Sigmoid colon (tissue), 7 donors: ENCODE measurements around the gene RABL2B. TPM values are rescaled to one million over a fixed set of nuclear protein-coding genes. Genes with fewer than 3 reads are reported as not detected.

Source experiments
- DNase-seq: peaks from one replicate; pipeline ENCODE4 v3.0.0-alpha.2; 2019
- H3K27ac ChIP-seq, 4 donors: fragments of 200-600 bp; sonication (generic); one replicate each; pipeline ENCODE4 v1.5.1; 2016 to 2019; ENCODE audit warnings: mild to moderate bottlenecking in 1 of 4
- H3K27me3 ChIP-seq, 3 donors: fragments of 200-600 bp; sonication (generic); one replicate each; pipeline ENCODE4 v1.5.1; 2019; ENCODE audit warnings: mild to moderate bottlenecking in 1 of 3
- H3K36me3 ChIP-seq, 4 donors: fragments of 200-600 bp; sonication (generic); one replicate each; pipeline ENCODE4 v1.5.1; 2016 to 2019
- H3K4me1 ChIP-seq, 4 donors: fragments of 200-600 bp; sonication (generic); one replicate each; pipeline ENCODE4 v1.5.1; 2017 to 2019
- H3K4me3 ChIP-seq, 4 donors: fragments of 200-600 bp; sonication (generic); one replicate each; pipeline ENCODE4 v1.5.1; 2017 to 2019; ENCODE audit warnings: mild to moderate bottlenecking in 2 of 4, moderate library complexity in 1 of 4
- H3K9me3 ChIP-seq, 4 donors: fragments of 200-600 bp in 3 of 4; sonication (generic) in 3 of 4; one replicate each; pipeline versions ENCODE4 v1.5.1 to v1.6.1; 2013 to 2019
- EP300 ChIP-seq, 4 donors: sonication (generic); formaldehyde crosslinking; IDR thresholded peaks; one replicate each; pipeline ENCODE4 v1.6.1; 2017; ENCODE audit warnings: antibody characterized with exemption in 4 of 4
- POLR2A ChIP-seq, 2 donors: fragments of 450-650 bp; IDR thresholded peaks; one replicate each; pipeline ENCODE4 v1.6.1; 2016; ENCODE audit warnings: antibody characterized with exemption in 2 of 2, mild to moderate bottlenecking in 2 of 2, moderate library complexity in 2 of 2
- POLR2AphosphoS5 ChIP-seq, 4 donors: sonication (generic); formaldehyde crosslinking; IDR thresholded peaks; one replicate each; pipeline ENCODE4 v1.6.1; 2017; ENCODE audit warnings: antibody characterized with exemption in 4 of 4
- WGBS, 2 donors: extraction: QIAGEN DNeasy Blood & Tissue Kit; methylation state at CpG; one replicate each; pipeline ENCODE4 v1.1.7; 2013; 5-methylcytosine and 5-hydroxymethylcytosine counted together
- intact Hi-C: fragments of 100-400 bp; cut with DNase I; formaldehyde crosslinking; loops from one replicate; pipeline ENCODE4 v1.15.1; 2023
- polyA plus RNA-seq, 3 donors: library from polyadenylated mRNA; stranded (reverse); fragments of 200-250 nt; gene quantifications; one replicate each; pipeline ENCODE4 v1.2.3, GENCODE V29; 2013
- total RNA-seq, 4 donors: library from RNA; depleted of rRNA; stranded (reverse); fragments of >200 nt; gene quantifications; one replicate each; pipeline ENCODE4 v1.1.0, GENCODE V29; 2016
- TF ChIP-seq, protein P1 (sequence below), 4 experiments: fragments of 450-650 bp in 3 of 4; fragments of 200-600 bp in 1 of 4; IDR thresholded peaks; one replicate each; pipeline ENCODE4 v1.5.1; 2016 to 2019; ENCODE audit warnings: antibody characterized with exemption in 4 of 4, mild to moderate bottlenecking in 3 of 4, moderate library complexity in 2 of 4
- donor health status: healthy with polysubstance abuse.
- donor health status: Bipolar disorder and iron deficiency.
- donor health status: healthy.

The RABL2B gene
- total and polyA plus RNA-seq, 7 donors = 10.3 to 29.6 (median 14.5) TPM

DNA sequence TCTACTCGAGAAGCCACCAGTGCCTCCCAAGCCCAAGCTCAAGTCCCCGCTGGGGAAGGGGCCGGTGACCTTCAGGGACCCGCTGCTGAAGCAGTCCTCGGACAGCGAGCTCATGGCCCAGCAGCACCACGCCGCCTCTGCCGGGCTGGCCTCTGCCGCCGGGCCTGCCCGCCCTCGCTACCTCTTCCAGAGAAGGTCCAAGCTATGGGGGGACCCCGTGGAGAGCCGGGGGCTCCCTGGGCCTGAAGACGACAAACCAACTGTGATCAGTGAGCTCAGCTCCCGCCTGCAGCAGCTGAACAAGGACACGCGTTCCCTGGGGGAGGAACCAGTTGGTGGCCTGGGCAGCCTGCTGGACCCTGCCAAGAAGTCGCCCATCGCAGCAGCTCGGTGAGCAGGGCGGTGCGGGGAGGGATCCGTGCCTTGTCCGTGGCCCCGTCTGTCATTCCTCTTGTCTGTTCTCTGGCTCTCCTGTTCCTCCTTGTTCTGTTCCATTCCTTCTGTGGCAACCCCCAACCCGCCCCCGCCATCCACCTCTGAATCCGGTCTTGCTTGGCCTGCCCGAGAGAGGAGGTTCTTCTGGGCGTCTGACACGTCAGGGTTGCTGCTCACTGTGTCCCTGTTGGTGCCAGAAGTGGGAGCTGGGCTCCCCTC, 61.3 kb downstream of the RABL2B start:
- no peak for DNase-seq
- 94 to 95% methylated on average over 33 of the region's 33 CpGs for WGBS, 2 donors
- Histone ChIP-seq H3K4me1 (peaks cover 0 to 9% (median 4%) of the 10 kb centered on the region in 4 donors), H3K27me3 (peaks cover 9 to 33% (median 32%) of the 10 kb centered on the region in 3 donors), H3K36me3 (no peaks in the 10 kb centered on the region), H3K27ac (no peak overlapping the region), H3K4me3 (no peak overlapping the region), H3K9me3 (no peaks in the 10 kb centered on the region)
- TF ChIP-seq, protein P1, sequence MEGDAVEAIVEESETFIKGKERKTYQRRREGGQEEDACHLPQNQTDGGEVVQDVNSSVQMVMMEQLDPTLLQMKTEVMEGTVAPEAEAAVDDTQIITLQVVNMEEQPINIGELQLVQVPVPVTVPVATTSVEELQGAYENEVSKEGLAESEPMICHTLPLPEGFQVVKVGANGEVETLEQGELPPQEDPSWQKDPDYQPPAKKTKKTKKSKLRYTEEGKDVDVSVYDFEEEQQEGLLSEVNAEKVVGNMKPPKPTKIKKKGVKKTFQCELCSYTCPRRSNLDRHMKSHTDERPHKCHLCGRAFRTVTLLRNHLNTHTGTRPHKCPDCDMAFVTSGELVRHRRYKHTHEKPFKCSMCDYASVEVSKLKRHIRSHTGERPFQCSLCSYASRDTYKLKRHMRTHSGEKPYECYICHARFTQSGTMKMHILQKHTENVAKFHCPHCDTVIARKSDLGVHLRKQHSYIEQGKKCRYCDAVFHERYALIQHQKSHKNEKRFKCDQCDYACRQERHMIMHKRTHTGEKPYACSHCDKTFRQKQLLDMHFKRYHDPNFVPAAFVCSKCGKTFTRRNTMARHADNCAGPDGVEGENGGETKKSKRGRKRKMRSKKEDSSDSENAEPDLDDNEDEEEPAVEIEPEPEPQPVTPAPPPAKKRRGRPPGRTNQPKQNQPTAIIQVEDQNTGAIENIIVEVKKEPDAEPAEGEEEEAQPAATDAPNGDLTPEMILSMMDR (IDR thresholded peaks at IDR 0.05) = no peak
- TF ChIP-seq POLR2A (IDR thresholded peaks at IDR 0.05) (no peak), POLR2AphosphoS5 (IDR thresholded peaks at IDR 0.05) (no peak), EP300 (IDR thresholded peaks at IDR 0.05) (no peak)
- intact Hi-C loops = no loop called here

DNA sequence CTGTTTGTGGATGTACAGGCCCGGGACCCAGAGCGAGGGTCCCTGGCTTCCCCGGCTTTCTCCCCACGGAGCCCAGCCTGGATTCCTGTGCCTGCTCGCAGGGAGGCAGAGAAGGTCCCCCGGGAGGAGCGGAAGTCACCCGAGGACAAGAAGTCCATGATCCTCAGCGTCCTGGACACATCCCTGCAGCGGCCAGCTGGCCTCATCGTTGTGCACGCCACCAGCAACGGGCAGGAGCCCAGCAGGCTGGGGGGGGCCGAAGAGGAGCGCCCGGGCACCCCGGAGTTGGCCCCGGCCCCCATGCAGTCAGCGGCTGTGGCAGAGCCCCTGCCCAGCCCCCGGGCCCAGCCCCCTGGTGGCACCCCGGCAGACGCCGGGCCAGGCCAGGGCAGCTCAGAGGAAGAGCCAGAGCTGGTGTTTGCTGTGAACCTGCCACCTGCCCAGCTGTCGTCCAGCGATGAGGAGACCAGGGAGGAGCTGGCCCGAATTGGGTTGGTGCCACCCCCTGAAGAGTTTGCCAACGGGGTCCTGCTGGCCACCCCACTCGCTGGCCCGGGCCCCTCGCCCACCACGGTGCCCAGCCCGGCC, 62.1 kb downstream of the RABL2B start:
- H3K36me3 ChIP-seq = no peaks in the 10 kb centered on the region
- intact Hi-C loops = no loop called here
- WGBS, 2 donors = 90 to 93% methylated on average over 32 of the region's 32 CpGs
- H3K4me1 ChIP-seq = peaks cover 0 to 9% (median 4%) of the 10 kb centered on the region in 4 donors
- H3K27me3 ChIP-seq = peaks cover 9 to 33% (median 32%) of the 10 kb centered on the region in 3 donors
- H3K27ac ChIP-seq = no peak overlapping the region
- no peak for DNase-seq
- H3K4me3 ChIP-seq = no peak overlapping the region
- H3K9me3 ChIP-seq = no peaks in the 10 kb centered on the region
- TF ChIP-seq, protein P1 (IDR thresholded peaks at IDR 0.05) = no peak
- TF ChIP-seq POLR2AphosphoS5 (IDR thresholded peaks at IDR 0.05) (no peak), POLR2A (IDR thresholded peaks at IDR 0.05) (no peak), EP300 (IDR thresholded peaks at IDR 0.05) (no peak)

DNA sequence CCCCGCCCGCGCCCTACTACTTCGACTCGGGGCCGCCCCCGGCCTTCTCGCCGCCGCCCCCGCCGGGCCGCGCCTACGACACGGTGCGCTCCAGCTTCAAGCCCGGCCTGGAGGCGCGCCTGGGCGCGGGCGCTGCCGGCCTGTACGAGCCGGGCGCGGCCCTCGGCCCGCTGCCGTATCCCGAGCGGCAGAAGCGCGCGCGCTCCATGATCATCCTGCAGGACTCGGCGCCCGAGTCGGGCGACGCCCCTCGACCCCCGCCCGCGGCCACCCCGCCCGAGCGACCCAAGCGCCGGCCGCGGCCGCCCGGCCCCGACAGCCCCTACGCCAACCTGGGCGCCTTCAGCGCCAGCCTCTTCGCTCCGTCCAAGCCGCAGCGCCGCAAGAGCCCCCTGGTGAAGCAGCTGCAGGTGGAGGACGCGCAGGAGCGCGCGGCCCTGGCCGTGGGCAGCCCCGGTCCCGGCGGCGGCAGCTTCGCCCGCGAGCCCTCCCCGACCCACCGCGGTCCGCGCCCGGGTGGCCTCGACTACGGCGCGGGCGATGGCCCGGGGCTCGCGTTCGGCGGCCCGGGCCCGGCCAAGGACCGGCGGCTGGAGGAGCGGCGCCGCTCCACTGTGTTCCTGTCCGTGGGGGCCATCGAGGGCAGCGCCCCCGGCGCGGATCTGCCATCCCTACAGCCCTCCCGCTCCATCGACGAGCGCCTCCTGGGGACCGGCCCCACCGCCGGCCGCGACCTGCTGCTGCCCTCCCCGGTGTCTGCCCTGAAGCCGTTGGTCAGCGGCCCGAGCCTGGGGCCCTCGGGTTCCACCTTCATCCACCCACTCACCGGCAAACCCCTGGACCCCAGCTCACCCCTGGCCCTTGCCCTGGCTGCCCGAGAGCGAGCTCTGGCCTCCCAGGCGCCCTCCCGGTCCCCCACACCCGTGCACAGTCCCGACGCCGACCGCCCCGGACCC, 62.9 kb downstream of the RABL2B start:
- intact Hi-C loops = no loop called here
- Histone ChIP-seq H3K4me3 (no peak overlapping the region), H3K4me1 (peaks cover 0 to 9% (median 4%) of the 10 kb centered on the region in 4 donors), H3K27me3 (peaks cover 9 to 33% (median 32%) of the 10 kb centered on the region in 3 donors), H3K36me3 (no peaks in the 10 kb centered on the region), H3K9me3 (no peaks in the 10 kb centered on the region), H3K27ac (no peak overlapping the region)
- TF ChIP-seq, protein P1 (IDR thresholded peaks at IDR 0.05) = no peak
- TF ChIP-seq EP300 (IDR thresholded peaks at IDR 0.05) = no peak
- no peak for TF ChIP-seq POLR2AphosphoS5 (IDR thresholded peaks at IDR 0.05)
- TF ChIP-seq POLR2A (IDR thresholded peaks at IDR 0.05) = no peak
- no peak for DNase-seq
- WGBS, 2 donors = 27 to 66% methylated on average over 132 of the region's 132 CpGs

DNA sequence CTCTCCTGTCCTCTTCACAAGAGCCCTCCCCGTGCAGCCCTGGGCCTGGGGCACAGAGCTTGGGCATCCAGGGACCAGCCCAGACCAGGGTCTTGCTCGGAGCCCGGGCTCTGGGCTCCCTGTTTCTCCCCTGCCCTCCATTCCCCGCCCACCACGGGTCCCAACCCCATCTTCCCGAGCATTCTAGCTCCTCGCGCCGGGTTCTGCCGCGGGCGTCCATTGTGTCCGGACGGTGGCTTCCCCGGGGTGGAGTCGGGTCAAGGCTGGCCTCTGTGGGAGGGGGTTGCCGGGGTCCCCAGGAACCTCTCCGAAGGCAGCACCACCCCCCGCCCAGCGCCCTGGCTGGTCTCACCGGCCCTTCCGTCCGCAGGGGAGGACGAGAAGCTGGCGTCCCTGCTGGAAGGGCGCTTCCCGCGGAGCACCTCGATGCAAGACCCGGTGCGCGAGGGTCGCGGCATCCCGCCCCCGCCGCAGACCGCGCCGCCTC, 63.6 kb downstream of the RABL2B start:
- intact Hi-C loops = no loop called here
- Histone ChIP-seq H3K4me1 (peaks cover 0 to 9% (median 4%) of the 10 kb centered on the region in 4 donors), H3K4me3 (no peak overlapping the region), H3K36me3 (no peaks in the 10 kb centered on the region), H3K27ac (no peak overlapping the region), H3K9me3 (no peaks in the 10 kb centered on the region), H3K27me3 (peaks cover 9 to 33% (median 32%) of the 10 kb centered on the region in 3 donors)
- WGBS, 2 donors = 39 to 73% methylated on average over 40 of the region's 40 CpGs
- no peak for TF ChIP-seq POLR2AphosphoS5 (IDR thresholded peaks at IDR 0.05)
- TF ChIP-seq, protein P1 (IDR thresholded peaks at IDR 0.05) = no peak
- no peak for TF ChIP-seq POLR2A (IDR thresholded peaks at IDR 0.05)
- TF ChIP-seq EP300 (IDR thresholded peaks at IDR 0.05) = no peak
- no peak for DNase-seq
